DOHH2 (cell line): Measurements from ENCODE around the gene OTOA.
"Not testable (repeated sequence)": the region's sequence is repeated elsewhere in the genome, so short reads cannot be mapped to it uniquely, and the experiment has no call there.

Source experiments
- CTCF ChIP-seq: fragments of 200-600 bp; sonication (generic); IDR thresholded peaks from one replicate; pipeline ENCODE4 v1.5.1; 2014; ENCODE audit warnings: antibody characterized with exemption, mild to moderate bottlenecking, low read depth, low read length; ENCODE audit not compliant: poor library complexity, severe bottlenecking
- EZH2phosphoT487 ChIP-seq: fragments of 200-600 bp; sonication (generic); IDR thresholded peaks from 2 replicates; pipeline ENCODE4 v1.6.1; 2017; ENCODE audit warnings: borderline replicate concordance, mild to moderate bottlenecking, antibody characterized with exemption, low read length, moderate library complexity, mixed read lengths

GRCh38 chr16:21757080-21757671 is 93.4 kb downstream of the OTOA start:
- not testable (repeated sequence) for TF ChIP-seq EZH2phosphoT487, CTCF
